ENCODE results near the gene BATF2. TPM values are rescaled to one million over a fixed set of nuclear protein-coding genes. Genes with fewer than 3 reads are reported as not detected.
"Not testable (repeated sequence)": the region's sequence is repeated elsewhere in the genome, so short reads cannot be mapped to it uniquely, and the experiment has no call there.

The BATF2 gene, protein sequence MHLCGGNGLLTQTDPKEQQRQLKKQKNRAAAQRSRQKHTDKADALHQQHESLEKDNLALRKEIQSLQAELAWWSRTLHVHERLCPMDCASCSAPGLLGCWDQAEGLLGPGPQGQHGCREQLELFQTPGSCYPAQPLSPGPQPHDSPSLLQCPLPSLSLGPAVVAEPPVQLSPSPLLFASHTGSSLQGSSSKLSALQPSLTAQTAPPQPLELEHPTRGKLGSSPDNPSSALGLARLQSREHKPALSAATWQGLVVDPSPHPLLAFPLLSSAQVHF
- 2.9 TPM for total RNA-seq

DNA sequence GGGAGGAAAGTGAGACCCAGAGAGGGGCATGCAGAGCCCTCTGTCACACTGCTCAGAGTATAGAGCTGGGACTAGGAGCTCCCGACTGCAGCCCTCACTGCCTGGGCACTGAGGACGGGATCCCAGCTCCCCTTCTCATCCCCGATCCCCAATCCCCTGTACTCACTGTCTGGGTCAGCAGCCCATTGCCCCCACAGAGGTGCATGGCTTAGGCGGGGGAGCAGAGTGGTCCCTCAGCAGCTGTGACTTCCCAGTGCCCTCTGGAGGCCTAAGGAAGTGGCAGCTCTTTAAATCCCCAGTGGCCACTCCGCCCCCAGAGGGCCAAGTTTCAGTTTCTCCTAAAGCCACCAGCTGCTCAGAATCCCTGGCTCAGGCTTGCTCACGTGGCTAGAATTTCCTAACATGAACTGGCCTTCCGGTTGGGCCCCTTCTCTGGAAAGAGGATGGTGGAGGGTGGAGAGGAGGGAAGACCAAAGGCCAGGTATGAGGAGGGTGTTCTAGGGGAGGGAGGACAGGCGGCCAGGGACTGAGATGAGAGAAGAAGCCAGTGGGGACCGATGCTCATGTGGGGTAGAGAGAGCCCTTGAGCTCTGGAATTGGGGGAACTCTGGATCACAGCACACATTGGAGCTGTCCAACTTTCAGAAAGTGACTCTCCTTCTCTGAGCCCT is at the start of gene BATF2:
TSS of gene BATF2 (minus strand) at position 262 of the 671 bp plus-strand sequence. CDS start at position 205, 57 bp downstream.
- intact Hi-C loops (cut with DNase I) = no loop called here
- ATAC-seq (peak; percentile 83), DNase-seq (ENCODE audit: low spot score) (peak; percentile 78)

DNA sequence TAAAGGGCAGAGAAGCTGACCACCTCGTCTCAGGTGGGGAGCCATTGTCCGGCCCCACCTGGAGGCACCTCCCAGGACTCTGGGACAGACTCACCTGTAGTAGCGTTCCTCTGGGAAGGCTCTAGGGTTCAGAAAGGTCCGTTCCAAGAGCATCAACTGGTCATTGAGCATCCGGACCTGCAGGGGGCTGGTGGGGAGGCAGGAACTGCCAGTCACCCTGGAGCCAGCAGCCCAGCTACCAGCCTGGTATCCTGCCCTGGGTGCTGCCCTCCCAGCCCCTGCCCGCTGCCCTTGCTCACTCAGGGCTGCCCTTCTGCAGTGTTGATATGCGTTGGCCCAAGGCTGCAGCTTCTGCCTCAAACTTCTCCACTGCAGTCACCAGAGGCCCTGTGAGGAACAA is 49.0 kb upstream of the BATF2 start:
- ATAC-seq (no peak), DNase-seq (ENCODE audit: low spot score) (no peak)
- intact Hi-C loops (cut with DNase I) = no loop called here

DNA sequence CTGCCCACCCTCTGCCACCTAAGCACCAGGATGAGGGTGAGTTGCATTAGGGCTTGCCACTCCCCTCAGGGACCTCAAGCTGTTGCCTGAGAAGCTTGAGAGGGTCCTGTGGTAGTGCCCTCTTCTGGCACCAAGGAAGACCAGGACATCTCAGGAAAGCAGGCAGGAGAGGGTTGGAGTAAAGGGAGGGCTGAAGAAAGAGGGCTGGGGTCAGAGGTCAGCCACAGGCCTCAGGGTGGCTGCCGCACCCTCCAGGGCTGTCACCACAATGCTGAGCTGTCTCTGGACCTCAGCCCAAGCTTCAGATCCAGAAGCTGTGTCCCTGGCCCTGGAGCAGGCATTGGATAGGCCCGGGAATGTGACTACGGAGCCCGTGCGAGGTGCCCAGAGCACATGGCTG is 48.3 kb upstream of the BATF2 start:
- no peak for DNase-seq (ENCODE audit: low spot score)
- no peak for ATAC-seq
- intact Hi-C loops (cut with DNase I) = no loop called here

DNA sequence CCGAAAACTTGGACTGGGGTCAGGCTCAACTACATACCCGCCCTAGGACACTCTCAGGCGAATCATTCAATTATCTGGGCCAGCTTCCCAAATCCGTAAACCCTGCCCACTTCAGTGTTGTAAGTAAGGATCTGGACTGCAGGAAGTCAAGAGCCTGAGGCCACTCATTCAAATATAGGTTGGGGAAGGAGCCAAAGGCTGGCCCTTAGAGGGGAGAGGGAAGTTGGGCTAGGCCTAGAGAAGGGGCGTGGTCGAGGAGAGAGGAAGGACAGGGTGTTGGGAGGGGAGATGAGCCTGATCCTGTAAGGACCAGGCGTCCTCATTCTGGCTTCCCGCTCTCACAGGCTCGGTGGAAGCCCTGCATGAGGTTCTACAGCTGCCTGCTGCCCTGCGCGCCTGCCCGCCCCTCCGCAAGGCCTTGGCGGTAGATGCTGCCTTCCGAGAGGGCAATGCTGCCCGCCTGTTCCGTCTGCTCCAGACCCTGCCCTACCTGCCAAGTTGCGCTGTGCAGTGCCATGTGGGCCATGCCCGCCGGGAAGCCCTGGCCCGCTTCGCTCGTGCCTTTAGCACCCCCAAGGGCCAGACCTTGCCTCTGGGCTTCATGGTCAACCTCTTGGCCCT is 47.2 kb upstream of the BATF2 start:
- intact Hi-C loops (cut with DNase I) = no loop called here
- no peak for ATAC-seq
- DNase-seq (ENCODE audit: low spot score) = no peak

DNA sequence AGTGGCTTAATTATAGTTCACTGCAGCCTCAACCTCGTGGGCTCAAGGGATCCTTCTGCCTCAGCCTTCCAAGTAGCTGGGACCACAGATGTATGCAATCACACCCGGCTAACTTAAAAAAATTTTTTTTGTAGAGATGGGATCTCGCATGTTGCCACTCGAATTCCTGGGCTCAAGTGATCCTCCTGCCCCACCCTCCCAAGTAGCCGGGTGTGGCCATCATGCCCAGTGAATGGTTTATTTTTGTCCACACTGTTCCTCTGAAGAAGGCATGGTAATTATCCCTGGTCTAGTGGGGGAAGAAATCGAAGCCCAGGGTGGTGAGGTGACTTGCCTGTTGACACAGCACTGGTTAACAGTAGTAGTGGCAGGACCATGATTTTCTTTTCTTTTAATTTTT is 46.1 kb upstream of the BATF2 start:
- no peak for DNase-seq (ENCODE audit: low spot score)
- intact Hi-C loops (cut with DNase I) = no loop called here
- ATAC-seq = no peak

DNA sequence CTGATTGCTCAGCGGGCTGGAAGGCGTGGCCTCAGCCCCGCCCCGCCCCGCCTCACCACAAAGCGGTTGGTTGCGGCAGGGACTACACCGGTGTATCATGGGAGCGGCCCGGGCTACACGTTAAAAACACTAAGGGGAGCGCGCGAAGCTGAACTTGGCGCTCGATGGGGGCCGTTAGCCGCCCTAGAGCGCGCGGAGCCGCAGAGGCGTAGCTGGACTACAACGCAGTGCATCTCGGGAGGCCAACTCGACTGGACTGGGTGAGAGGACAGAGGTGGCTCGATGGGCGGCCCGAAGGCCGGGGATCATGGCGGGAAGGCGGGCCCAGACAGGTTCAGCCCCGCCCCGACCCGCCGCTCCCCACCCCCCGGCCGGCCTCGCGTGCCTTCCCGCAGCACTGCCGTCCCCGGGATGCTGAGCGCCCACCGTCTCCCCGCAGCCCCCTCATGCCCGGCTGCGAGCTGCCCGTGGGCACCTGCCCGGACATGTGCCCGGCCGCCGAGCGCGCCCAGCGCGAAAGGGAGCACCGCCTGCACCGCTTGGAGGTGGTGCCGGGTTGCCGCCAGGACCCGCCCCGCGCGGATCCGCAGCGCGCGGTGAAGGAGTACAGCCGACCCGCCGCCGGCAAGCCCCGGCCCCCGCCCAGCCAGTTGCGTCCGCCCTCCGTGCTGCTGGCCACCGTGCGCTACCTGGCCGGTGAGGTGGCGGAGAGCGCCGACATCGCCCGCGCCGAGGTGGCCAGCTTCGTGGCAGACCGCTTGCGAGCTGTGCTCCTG is 44.3 kb upstream of the BATF2 start, which contains the start of gene SAC3D1:
TSS of gene SAC3D1 (plus strand) at position 364 of the 776 bp plus-strand sequence. CDS start at position 447, 83 bp downstream.
- intact Hi-C loops (cut with DNase I) = no loop called here
- ATAC-seq = peak; percentile 97
- peak; percentile 92 for DNase-seq (ENCODE audit: low spot score)

DNA sequence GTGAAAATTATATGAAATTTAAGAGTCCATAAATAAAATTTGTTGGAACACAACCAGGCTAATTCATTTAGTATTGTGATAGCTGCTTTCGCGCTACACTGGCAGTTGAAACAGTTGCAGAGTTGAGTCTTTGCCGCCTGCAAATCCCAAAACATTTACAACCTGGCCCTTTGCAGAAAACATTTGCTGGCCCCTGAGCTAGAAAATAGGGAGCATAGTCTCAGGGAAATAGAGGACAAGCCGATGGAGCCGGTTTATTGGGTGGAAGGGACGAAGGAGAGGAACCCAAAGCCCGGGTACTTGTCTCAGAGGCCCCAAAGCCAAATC is 43.7 kb upstream of the BATF2 start:
- DNase-seq (ENCODE audit: low spot score) (no peak), ATAC-seq (no peak)
- intact Hi-C loops (cut with DNase I) = no loop called here

DNA sequence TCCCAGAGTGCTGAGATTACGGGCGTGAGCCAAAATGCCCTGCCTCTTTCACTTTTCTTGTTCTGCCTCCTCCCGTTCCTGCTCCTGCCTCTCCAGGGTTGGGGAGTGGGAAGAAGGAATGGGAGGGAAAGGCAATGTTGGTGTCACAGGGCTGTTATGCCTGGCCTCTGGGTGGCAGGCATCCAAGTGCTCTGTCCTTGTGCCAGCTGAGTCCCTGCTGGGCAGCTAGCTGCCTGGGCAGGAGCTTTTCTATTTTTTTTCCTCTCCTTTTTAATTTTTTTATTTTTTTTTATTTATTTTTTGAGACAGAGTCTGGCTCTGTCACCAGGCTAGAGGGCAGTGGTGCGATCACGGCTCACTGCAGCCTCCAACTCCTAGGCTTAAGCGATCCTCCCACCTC is 40.2 kb upstream of the BATF2 start:
- intact Hi-C loops (cut with DNase I) = no loop called here
- no peak for ATAC-seq
- DNase-seq (ENCODE audit: low spot score) = peak; percentile 82

DNA sequence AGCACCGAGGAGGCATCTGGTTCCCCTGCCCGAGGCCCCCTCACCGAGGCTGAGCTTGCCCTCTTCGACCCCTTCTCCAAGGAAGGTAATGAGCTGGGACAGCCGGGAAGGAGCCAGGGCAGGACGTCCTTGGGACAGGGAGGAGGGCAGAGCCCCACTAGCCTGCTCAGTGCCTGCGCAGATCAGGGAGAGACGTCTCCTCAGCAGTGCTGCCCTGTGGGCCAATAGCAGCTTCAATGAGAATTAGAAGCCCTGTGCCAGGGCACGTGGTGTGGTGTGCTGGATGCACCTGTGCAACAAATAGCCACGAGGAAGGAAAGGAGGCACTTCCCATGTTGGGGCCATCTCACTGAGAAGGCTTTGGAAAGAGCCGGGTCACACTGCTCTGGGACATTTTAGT is 38.8 kb upstream of the BATF2 start:
- ATAC-seq (no peak), DNase-seq (ENCODE audit: low spot score) (no peak)
- intact Hi-C loops (cut with DNase I) = no loop called here

DNA sequence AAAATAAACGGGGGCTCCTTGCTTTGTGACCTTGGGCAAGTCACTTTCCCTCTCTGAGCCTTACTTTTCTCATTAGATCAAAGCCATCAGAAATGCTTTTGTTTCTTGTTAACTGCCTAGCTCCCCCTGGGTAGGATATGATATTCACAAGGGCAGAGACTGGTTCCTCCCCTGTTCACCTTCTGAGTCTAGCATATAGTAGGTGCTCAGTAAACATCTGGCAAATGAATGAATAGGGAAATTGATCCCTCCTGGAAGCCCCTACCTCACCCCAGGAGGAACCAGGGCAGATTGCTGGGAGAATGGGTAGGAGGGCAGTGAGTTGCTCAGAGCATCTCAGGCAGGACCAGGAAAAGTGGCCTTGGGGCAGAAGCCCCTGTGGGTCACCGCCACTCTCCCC is 37.7 kb upstream of the BATF2 start:
- intact Hi-C loops (cut with DNase I) = no loop called here
- ATAC-seq (no peak), DNase-seq (ENCODE audit: low spot score) (no peak)

DNA sequence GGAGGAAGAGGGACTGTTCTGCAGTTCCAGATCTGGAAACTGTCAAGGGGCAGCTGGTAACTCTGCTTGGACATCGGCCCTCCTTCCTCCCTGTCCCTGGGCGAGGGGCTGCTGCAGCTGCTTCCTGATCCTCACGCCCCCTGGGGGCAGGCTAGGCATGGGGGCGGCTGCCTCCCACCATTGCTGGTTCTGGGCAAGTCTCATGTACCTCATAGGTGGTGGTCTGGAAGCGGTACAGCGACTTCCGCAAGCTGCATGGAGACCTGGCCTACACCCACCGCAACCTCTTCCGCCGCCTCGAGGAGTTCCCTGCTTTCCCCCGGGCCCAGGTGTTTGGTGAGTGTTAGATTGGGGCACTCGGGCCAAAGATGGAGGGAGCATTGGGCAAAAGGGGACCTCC is 35.4 kb upstream of the BATF2 start:
- ATAC-seq = no peak
- DNase-seq (ENCODE audit: low spot score) = no peak
- intact Hi-C loops (cut with DNase I) = no loop called here

DNA sequence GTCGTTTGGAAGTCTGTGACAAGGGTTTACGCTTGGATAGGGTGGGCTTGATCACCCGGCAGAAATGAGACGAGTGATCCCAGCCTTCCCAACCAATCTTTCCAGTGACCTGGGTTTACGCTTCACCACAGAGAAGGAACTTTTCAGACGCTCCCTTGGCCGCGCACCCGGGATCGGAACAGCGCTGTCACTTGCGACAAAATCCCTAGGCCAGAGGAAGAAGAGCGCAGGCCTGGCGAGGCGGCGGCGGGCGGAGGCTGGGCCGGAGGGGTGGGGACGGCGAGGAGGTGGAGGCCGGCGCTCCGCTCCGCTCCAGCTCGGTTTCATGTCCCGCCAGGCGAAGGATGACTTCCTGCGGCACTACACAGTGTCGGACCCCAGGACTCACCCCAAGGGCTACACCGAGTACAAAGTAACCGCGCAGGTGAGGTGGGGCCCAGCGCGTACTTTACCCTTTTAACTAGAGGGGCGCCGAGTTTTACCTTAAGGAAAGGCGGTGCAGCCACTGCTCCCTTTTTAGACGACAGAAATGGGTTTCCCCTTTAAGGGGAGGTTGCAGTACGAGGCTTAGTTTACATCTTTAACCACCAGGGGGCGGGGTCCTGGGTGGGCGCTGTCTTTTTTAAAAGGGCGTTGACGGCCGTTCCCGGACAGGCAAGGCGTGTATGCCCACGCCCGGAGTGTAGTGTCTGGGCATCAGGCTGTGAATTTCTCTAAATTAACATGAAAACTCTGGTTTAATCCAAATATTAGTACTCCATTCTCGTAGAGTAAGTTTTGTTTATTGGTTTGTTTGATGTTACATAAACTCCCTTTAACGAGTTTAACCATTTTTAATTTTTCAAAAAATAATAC is 30.7 kb upstream of the BATF2 start, which contains the start of gene SNX15:
TSS of gene SNX15 (plus strand) at position 227 of the 855 bp plus-strand sequence. CDS start at position 326, 99 bp downstream.
- intact Hi-C loops (cut with DNase I) = no loop called here
- ATAC-seq (peak; percentile 98), DNase-seq (ENCODE audit: low spot score) (peak; percentile 94)

DNA sequence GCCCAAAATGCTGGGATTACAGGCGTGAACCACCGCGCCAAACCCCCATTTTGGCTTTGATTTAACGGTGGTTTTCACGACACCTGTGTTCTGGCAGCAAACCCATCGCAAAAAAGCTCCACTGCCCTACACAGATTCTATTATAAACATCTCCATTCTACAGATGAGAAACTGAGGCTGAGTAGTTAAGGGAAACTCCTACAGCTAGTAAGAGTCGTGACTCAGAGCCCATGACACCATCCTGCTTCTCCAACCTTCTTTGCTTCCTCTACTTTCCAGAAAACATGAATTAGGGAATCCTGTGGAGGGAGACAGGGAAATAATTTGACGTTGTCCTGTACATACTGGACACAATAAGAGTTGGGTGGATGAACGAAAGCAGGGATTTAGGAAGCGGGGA is 30.0 kb upstream of the BATF2 start:
- intact Hi-C loops (cut with DNase I) = no loop called here
- ATAC-seq = no peak
- no peak for DNase-seq (ENCODE audit: low spot score)

DNA sequence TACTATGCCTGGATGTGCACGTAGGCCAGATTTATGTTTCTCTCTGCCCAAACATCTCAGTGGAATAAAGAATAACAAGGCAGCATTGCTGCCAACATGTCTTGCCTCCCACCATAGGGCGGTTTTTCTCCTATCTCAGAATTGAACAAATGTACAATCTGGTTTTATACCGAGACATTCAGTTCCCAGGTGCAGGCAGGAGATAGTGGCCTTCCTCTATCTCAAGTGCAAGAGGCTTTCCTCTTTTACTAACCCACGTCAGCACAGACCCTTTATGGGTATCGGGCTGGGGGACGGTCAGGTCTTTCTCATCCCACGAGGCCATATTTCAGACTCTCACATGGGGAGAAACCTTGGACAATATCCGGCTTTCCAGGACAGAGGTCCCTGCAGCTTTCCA is 26.7 kb upstream of the BATF2 start:
- ATAC-seq; DNase-seq (ENCODE audit: low spot score); intact Hi-C loops (cut with DNase I): not testable (repeated sequence)

DNA sequence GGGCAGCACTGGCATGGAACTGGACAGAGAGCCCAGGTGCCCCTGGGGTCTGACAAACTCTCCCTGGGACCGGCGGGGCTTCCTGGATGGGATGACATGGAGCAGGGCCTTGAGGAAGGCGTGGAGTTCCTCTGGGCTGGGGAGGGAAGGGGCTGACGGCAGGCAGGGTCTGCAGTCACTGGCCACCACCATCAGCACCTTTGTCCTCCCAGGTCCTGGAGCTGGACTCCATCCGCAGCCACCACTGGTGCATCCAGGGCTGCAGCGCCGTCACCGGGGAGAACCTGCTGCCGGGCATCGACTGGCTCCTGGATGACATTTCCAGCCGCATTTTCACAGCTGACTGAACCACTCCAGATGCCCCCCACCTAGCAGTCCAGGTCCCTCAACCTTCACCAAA is 24.7 kb upstream of the BATF2 start:
- no peak for ATAC-seq
- intact Hi-C loops (cut with DNase I) = no loop called here
- DNase-seq (ENCODE audit: low spot score) = no peak

DNA sequence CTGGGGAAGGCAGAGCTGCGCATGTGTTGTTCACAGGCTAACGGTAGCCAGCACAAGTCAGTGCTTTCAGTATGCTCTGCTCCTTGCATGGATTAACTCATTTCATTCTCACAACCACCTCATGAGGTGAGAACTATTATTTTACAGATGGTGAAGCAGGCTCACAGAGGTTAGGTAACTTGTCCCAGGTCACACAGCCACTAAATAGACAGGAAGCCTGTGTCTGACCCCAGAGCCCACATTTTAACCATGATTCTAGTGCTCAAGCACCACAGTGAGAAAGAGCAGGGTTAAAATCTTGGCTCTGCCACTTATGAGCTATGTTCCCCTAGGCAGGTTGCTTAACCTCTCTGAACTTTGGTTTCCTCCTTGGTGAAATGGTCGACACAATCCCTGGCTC is 24.2 kb upstream of the BATF2 start:
- ATAC-seq (no peak), DNase-seq (ENCODE audit: low spot score) (no peak)
- intact Hi-C loops (cut with DNase I) = no loop called here

DNA sequence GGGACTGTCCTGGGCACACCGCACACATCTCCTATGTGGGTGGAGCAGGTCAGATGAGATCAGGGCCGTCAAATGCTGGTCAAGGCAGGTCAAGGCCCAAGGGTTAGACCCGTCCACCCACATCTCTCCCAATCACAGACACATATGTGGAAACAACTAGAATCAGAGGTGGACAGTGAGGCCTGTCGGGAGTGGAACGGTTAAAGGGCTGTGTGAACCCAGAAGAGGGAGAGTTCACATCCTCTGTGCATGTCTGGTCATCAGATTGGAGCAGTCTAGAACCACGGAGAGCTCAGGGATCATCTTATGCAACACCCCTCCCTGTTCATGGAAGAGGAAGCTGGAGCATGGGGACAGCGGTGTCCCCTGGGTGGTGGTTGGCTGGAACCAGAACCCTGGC is 23.1 kb upstream of the BATF2 start:
- DNase-seq (ENCODE audit: low spot score) (no peak), ATAC-seq (no peak)
- intact Hi-C loops (cut with DNase I) = loop anchor here (10.0 kb wide), 2 partner anchors 95 to 105 kb away; partner anchors contain the start of genes ATG2A, TM7SF2 and ZNHIT2

DNA sequence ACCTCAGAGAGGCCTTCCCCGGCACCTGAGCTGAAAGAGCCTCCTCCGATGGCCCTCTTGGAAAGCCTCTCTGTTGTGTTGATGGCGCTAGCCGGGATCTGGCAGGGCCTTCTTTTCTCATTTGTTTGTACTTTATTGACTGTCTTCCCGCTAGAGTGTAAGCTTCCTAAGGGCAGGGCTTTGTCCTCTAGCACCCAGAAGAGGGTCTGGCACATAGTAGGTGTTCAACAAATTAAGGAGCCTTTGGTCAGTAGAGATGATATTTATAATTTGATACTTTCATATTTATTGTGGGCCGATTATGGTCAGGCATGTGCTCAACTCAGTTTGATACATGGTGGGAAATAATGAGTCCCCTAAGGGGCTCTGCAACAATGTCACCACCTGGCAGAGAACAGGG is 21.2 kb upstream of the BATF2 start:
- intact Hi-C loops (cut with DNase I) = loop anchor here (10.0 kb wide), 2 partner anchors 97 to 103 kb away; partner anchors contain the start of genes ATG2A, TM7SF2 and ZNHIT2
- DNase-seq (ENCODE audit: low spot score) (no peak), ATAC-seq (no peak)

Data from sciatic nerve (tissue), 2 donors.